Adrenal gland (tissue), 12 donors: ENCODE data around the gene STAT1. TPM values are rescaled to one million over a fixed set of nuclear protein-coding genes. Genes with fewer than 3 reads are reported as not detected.

Experiments
- DNase-seq, 7 donors: peaks; one replicate each; pipeline ENCODE4 v3.0.0-alpha.2; 2019 to 2020
- H3K27ac ChIP-seq, 5 donors: fragments of 200-600 bp; sonication (generic) in 4 of 5; 1 replicate in 3 of 5; 2 replicates in 2 of 5; pipeline versions ENCODE4 v1.5.1 to v1.8.0; 2016 to 2020; ENCODE audit warnings: mild to moderate bottlenecking in 1 of 5
- H3K27me3 ChIP-seq: fragments of 200-600 bp; 2 replicates; pipeline ENCODE4 v1.8.0; 2021
- H3K36me3 ChIP-seq, 2 donors: fragments of 200-600 bp; replicated peaks in 1 of 2; 1 replicate in 1 of 2; 2 replicates in 1 of 2; pipeline versions ENCODE4 v1.5.1 to v1.8.0; 2018 to 2022
- H3K4me1 ChIP-seq, 2 donors: fragments of 200-600 bp; replicated peaks in 1 of 2; 1 replicate in 1 of 2; 2 replicates in 1 of 2; pipeline versions ENCODE4 v1.5.1 to v1.8.0; 2018 to 2021
- H3K4me3 ChIP-seq, 4 donors: fragments of 200-600 bp; sonication (generic) in 3 of 4; one replicate each; pipeline ENCODE4 v1.5.1; 2016 to 2018
- H3K9me3 ChIP-seq, 3 donors: fragments of 200-600 bp; sonication (generic) in 1 of 3; replicated peaks in 1 of 3; 1 replicate in 2 of 3; 2 replicates in 1 of 3; pipeline versions ENCODE4 v1.5.1 to v1.8.0; 2016 to 2021
- POLR2A ChIP-seq, 2 donors: fragments of 450-650 bp; IDR thresholded peaks; one replicate each; pipeline ENCODE4 v1.6.1; 2017; ENCODE audit warnings: antibody characterized with exemption in 2 of 2, mild to moderate bottlenecking in 2 of 2, moderate library complexity in 1 of 2
- WGBS, 4 donors: extraction: QIAGEN DNeasy Blood & Tissue Kit in 2 of 4; methylation state at CpG; one replicate each; pipeline versions ENCODE4 v1.1.5 to v1.1.7; 2013 to 2017; 5-methylcytosine and 5-hydroxymethylcytosine counted together
- intact Hi-C, 2 donors: fragments of 100-400 bp; cut with DNase I; formaldehyde crosslinking; loops; one replicate each; pipeline versions ENCODE4 v1.14.1 to v1.15.0; 2022 to 2023
- polyA plus RNA-seq, 3 donors: library from polyadenylated mRNA; stranded (reverse); fragments of 200-250 nt in 2 of 3; fragments of 350-450 nt in 1 of 3; fragmentation: Illumina TruSeq in 1 of 3; extraction: RNeasy Lipid Tissue Mini Kit (QIAGEN cat#74804) in 1 of 3; gene quantifications; one replicate each; pipeline ENCODE4 v1.2.3, GENCODE V29; 2013 to 2014
- total RNA-seq, 9 donors: library from RNA; depleted of rRNA in 4 of 9; stranded (reverse); fragments of >200 nt in 4 of 9; fragments of 120-200 nt in 1 of 9; fragmentation: NEBNext Ultra II Directional in 1 of 9; extraction: Animal tissue kit (Norgen Biotek cat#: 25700) in 1 of 9; gene quantifications; one replicate each; pipeline versions ENCODE4 v1.1.0 to v1.2.4, GENCODE V29; 2013 to 2023
- TF ChIP-seq, protein P1 (sequence below), 6 experiments: fragments of 450-650 bp in 4 of 6; fragments of 200-600 bp in 2 of 6; sonication (generic) in 1 of 6; IDR thresholded peaks; 1 replicate in 5 of 6; 2 replicates in 1 of 6; pipeline versions ENCODE4 v1.5.1 to v1.8.0; 2016 to 2021; ENCODE audit warnings: antibody characterized with exemption in 6 of 6, mild to moderate bottlenecking in 2 of 6, moderate library complexity in 1 of 6
- donor health status: healthy with polysubstance abuse.
- donor health status: Bipolar disorder and iron deficiency.
- donor health status: DM: yes; HTN: yes; CAD: no.
- donor health status: DM: no; HTN: no; CAD: no.
- donor health status: DM: no; HTN: no; CAD: no.
- donor health status: DM: yes; HTN: yes; CAD: no.

STAT1 gene
- total and polyA plus RNA-seq, 12 donors = 11.9 to 165 (median 75.6) TPM

DNA sequence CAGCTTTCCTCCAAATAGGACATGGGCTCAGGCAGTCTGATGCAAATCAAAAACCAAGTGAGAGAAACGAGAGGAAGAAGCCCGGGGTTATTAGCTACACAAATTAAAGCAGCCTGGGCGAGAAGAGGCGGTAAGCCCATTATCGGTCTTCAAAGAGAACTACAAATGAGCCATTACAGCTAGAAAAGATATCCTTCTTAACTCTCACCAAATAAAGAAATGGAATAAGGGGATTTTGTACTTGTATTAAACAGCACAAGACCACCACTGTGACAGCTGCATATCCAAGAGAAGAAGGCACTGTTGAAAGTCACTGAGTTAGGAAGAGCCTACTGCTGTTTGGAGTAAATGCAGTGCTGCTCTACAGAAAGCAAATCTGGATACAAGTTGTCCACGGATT lies 32.6 kb downstream of the STAT1 start:
- H3K27ac ChIP-seq = no peak overlapping the region
- 86 to 88% (median 87%) methylated on average over 6 of the region's 6 CpGs for WGBS, 4 donors
- no peaks in the 10 kb centered on the region for H3K27me3 ChIP-seq
- intact Hi-C loops = no loop called here
- TF ChIP-seq POLR2A (IDR thresholded peaks at IDR 0.05) = no peak
- TF ChIP-seq, protein P1, sequence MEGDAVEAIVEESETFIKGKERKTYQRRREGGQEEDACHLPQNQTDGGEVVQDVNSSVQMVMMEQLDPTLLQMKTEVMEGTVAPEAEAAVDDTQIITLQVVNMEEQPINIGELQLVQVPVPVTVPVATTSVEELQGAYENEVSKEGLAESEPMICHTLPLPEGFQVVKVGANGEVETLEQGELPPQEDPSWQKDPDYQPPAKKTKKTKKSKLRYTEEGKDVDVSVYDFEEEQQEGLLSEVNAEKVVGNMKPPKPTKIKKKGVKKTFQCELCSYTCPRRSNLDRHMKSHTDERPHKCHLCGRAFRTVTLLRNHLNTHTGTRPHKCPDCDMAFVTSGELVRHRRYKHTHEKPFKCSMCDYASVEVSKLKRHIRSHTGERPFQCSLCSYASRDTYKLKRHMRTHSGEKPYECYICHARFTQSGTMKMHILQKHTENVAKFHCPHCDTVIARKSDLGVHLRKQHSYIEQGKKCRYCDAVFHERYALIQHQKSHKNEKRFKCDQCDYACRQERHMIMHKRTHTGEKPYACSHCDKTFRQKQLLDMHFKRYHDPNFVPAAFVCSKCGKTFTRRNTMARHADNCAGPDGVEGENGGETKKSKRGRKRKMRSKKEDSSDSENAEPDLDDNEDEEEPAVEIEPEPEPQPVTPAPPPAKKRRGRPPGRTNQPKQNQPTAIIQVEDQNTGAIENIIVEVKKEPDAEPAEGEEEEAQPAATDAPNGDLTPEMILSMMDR (IDR thresholded peaks at IDR 0.05) = no peak
- DNase-seq = no peak
- H3K9me3 ChIP-seq = no peaks in the 10 kb centered on the region
- no peak overlapping the region for H3K4me3 ChIP-seq
- no peaks in the 10 kb centered on the region for H3K4me1 ChIP-seq
- H3K36me3 ChIP-seq = peaks cover 0 to 99% of the 10 kb centered on the region in 2 donors

DNA sequence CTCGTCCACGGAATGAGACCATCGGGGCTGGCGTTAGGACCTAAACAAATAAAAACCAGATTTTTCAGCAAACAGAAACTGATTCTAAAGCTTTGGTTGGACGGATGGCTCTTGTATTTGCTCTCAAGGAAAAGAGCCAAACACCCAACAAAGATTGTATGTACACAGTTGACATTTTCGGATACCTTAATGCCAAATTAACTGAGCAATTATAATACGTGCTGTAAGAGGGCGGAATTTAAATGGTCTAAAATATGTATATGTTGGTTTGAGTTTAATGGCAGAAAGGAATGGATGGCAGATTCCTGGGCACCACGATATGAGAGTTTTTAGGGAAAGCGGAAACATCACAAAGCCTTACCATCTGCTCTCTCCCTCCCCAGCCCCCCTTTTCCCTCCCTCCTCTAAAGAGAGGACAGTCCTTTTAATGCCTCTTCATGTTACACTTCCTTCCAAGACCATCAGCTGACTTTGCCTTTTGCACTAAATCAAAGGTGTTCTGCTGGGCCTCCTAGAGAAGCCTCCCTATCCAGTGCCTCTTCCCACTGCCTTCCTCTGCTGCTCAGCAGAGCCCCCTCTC lies 33.3 kb downstream of the STAT1 start:
- TF ChIP-seq POLR2A (IDR thresholded peaks at IDR 0.05) = no peak
- TF ChIP-seq, protein P1 (IDR thresholded peaks at IDR 0.05) = no peak
- H3K36me3 ChIP-seq = peaks cover 0 to 99% of the 10 kb centered on the region in 2 donors

DNA sequence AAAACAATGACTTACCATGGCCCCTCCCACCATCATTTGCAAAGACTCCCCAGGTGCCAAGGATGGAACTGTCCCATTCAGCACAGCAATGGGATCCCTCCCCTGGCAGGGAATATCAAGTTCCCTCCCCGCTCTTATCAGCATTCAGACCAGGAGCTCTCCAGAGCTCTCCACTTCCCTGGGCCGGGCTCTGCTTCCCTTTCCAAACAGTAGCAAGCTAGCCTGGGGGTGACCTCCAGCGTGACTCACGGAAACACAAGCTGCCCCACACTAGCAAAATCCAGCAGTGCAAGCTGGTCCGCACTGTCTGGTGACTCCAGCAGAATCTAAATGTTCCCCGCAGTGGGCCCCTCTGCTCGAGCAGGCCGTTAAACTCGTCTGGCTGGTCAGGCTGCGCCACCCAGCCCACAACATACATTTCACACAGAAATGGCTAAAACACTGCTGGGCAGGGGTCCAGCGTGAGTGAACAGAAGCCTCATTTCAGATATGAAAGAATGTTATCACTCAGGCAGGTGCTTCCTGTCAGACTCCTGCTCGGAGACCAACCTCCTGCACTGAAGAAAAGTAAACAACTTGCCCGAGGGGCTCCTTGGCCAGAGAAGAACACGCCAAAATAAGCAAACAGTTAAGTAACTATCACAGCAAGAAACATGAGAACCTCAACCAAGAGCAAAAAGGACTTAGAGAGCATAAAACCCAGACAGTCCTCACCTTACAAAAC lies 33.9 kb downstream of the STAT1 start:
- no peak for TF ChIP-seq POLR2A (IDR thresholded peaks at IDR 0.05)
- TF ChIP-seq, protein P1 (IDR thresholded peaks at IDR 0.05) = no peak
- H3K36me3 ChIP-seq = peaks cover 0 to 99% of the 10 kb centered on the region in 2 donors
- peak in 6 of 7 donors; percentile 36 to 70 (median 55) for DNase-seq
- no peaks in the 10 kb centered on the region for H3K27me3 ChIP-seq
- no peaks in the 10 kb centered on the region for H3K4me1 ChIP-seq
- H3K27ac ChIP-seq = peak overlapping the region in 2 of 5 donors; percentile 26 to 73
- H3K9me3 ChIP-seq = no peaks in the 10 kb centered on the region
- H3K4me3 ChIP-seq = no peak overlapping the region
- 39 to 70% (median 59%) methylated on average over 10 to 14 of the region's 14 CpGs for WGBS, 4 donors
- intact Hi-C loops = no loop called here

More for the DNA sequence above, 33.3 kb downstream of the STAT1 start:
- intact Hi-C loops = no loop called here
- H3K9me3 ChIP-seq = no peaks in the 10 kb centered on the region
- no peaks in the 10 kb centered on the region for H3K4me1 ChIP-seq
- no peak for DNase-seq
- peak overlapping the region in 2 of 5 donors; percentile 26 to 73 for H3K27ac ChIP-seq
- no peaks in the 10 kb centered on the region for H3K27me3 ChIP-seq
- 79 to 85% (median 84%) methylated on average over 10 of the region's 10 CpGs for WGBS, 4 donors
- no peak overlapping the region for H3K4me3 ChIP-seq

DNA sequence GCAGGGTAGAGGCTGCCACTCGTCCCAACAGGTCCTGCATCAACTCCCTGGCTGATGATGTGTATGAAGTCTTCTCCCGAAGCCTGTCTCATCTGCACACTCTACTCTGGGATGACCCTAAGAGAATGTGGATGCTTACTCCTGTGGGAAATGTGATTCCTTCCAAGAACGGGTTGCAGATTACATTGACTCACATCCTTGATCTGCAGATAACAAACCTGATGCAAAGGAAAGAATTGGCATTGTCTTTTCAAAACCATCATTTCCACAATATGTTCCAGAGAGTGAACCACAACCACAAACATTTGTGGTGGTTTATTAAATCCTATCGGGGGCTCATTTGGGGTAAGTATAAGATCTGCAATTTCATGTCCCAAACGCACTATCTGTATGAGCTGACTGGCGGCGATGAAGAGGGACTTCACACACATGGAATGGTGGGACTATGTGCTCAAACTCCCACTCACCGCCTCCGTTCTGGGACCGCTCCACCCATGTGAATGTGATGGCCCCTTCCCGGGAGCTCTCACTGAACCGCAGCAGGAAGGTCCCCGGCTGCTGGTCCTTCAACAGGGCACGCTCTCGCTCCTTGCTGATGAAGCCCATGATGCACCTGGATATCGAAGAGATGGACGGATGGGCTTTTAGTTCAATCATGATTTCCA lies 35.5 kb downstream of the STAT1 start:
- no peak for DNase-seq
- no peak overlapping the region for H3K27ac ChIP-seq
- no peak overlapping the region for H3K4me3 ChIP-seq
- no peaks in the 10 kb centered on the region for H3K9me3 ChIP-seq
- TF ChIP-seq POLR2A (IDR thresholded peaks at IDR 0.05) = no peak
- TF ChIP-seq, protein P1 (IDR thresholded peaks at IDR 0.05) = no peak
- H3K36me3 ChIP-seq = peaks cover 0 to 99% of the 10 kb centered on the region in 2 donors
- H3K27me3 ChIP-seq = no peaks in the 10 kb centered on the region
- 90 to 95% (median 93%) methylated on average over 16 to 17 of the region's 17 CpGs for WGBS, 4 donors
- intact Hi-C loops = no loop called here
- H3K4me1 ChIP-seq = peaks cover 0 to 5% of the 10 kb centered on the region in 2 donors
